NB4 (cell line): ENCODE measurements around the gene CFAP74.
A peak's percentile ranks its signal among the peaks of the same experiment; 100 is the strongest.

Experiments used
- DNase-seq: peaks from one replicate; pipeline ENCODE4 v3.0.0; 2010; ENCODE audit warnings: low read depth
- H3K4me3 ChIP-seq: one replicate; pipeline ENCODE4 v1.5.1; 2011; ENCODE audit warnings: mild to moderate bottlenecking, low read depth, low read length, moderate library complexity
- MYC ChIP-seq: IDR thresholded peaks from 2 replicates; pipeline ENCODE4 v1.6.1; 2011; ENCODE audit warnings: low read depth, low read length
- POLR2A ChIP-seq: IDR thresholded peaks from 2 replicates; pipeline ENCODE4 v1.6.1; 2011; ENCODE audit warnings: mild to moderate bottlenecking; ENCODE audit not compliant: insufficient read length; ENCODE audit errors: extremely low read depth
- TF ChIP-seq, protein P1 (sequence below): IDR thresholded peaks from one replicate; pipeline ENCODE4 v1.5.1; 2012; ENCODE audit warnings: low read depth, low read length
- TF ChIP-seq, protein P2 (sequence below): IDR thresholded peaks from 2 replicates; pipeline ENCODE4 v1.6.1; 2011; ENCODE audit warnings: low read depth, low read length

CFAP74 gene

DNA sequence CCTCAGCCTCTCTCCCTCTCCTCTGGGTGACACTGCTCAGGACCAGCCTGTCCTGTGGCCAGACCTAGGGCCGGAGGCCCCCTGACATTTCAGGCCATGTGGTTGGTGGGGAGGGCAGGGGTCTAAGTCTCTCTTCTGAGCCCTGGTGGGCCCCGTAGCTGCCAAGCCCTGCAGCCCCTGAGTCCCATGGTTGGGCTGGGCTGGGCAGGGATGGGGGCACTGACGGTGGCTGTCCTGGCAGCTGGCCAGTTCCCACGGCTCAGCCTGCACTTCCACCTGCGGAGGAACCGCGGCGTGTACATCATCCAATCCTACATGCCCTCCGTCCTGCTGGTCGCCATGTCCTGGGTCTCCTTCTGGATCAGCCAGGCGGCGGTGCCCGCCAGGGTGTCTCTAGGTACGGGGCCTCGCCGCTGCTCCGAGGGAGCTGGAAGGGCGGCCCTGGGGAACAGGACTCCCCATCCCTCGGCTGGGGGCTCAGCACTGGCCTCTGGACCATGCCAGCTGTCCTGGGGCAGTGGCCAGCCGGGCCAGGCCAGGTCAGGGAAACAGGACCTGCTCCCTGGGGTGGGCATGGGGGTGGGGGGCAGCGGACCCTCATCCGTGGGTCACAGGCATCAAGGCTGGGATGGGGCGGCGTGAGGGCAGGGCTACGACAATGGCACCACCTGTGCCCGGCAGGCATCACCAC lies 25.4 kb upstream of the CFAP74 start:
- no peak overlapping the region for H3K4me3 ChIP-seq
- TF ChIP-seq, protein P1, sequence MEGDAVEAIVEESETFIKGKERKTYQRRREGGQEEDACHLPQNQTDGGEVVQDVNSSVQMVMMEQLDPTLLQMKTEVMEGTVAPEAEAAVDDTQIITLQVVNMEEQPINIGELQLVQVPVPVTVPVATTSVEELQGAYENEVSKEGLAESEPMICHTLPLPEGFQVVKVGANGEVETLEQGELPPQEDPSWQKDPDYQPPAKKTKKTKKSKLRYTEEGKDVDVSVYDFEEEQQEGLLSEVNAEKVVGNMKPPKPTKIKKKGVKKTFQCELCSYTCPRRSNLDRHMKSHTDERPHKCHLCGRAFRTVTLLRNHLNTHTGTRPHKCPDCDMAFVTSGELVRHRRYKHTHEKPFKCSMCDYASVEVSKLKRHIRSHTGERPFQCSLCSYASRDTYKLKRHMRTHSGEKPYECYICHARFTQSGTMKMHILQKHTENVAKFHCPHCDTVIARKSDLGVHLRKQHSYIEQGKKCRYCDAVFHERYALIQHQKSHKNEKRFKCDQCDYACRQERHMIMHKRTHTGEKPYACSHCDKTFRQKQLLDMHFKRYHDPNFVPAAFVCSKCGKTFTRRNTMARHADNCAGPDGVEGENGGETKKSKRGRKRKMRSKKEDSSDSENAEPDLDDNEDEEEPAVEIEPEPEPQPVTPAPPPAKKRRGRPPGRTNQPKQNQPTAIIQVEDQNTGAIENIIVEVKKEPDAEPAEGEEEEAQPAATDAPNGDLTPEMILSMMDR = no peak
- TF ChIP-seq MYC (no peak), POLR2A (no peak)
- TF ChIP-seq, protein P2, sequence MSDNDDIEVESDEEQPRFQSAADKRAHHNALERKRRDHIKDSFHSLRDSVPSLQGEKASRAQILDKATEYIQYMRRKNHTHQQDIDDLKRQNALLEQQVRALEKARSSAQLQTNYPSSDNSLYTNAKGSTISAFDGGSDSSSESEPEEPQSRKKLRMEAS = no peak
- DNase-seq = no peak

DNA sequence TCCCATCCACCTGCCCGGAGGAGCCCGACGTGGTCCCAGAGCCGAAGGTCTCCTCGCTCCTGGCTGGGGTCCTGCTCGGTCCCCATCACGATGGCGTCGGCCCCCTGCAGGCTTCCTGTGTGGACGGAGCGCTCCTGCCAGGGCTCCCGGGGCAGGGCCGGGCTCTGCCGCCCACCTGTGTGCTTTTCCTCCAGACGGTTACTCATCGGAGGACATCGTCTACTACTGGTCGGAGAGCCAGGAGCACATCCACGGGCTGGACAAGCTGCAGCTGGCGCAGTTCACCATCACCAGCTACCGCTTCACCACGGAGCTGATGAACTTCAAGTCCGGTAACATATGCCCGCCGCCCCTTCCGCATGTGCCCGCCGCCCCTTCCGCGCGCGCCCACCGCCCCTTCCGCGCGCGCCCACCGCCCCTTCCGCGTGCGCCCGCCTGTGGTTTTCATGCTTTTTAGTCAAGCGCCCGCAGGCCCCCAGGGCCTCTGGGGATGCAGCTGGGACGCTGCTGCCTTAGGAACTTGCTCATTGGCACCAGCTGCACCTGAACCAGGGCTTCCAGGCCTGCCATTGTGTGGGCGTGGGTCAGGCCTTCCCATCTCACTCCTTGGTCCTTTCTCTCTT lies 24.5 kb upstream of the CFAP74 start:
- peak; percentile 81 for DNase-seq
- TF ChIP-seq, protein P2 = no peak
- TF ChIP-seq POLR2A = no peak
- no peak for TF ChIP-seq MYC
- no peak overlapping the region for H3K4me3 ChIP-seq

DNA sequence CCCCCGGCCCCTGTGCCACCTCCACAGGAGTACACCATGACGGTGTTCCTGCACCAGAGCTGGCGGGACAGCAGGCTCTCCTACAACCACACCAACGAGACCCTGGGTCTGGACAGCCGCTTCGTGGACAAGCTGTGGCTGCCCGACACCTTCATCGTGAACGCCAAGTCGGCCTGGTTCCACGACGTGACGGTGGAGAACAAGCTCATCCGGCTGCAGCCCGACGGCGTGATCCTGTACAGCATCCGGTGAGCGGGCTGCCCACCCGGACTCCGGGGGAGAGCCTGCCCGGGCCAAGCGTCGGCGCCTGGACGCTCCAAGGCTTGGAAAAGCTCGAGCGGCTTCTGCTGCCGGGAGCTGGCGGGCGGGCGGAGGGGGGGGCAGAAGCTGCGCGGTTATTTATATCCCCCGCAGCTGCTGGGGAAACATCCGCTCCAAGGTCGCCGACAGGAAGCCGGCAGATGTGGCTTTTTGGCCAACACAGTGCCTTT lies 21.9 kb upstream of the CFAP74 start:
- TF ChIP-seq MYC = peak; percentile 9; the same call in 1 of the 2 replicates
- TF ChIP-seq POLR2A = no peak
- H3K4me3 ChIP-seq = no peak overlapping the region
- DNase-seq = peak; percentile 85

DNA sequence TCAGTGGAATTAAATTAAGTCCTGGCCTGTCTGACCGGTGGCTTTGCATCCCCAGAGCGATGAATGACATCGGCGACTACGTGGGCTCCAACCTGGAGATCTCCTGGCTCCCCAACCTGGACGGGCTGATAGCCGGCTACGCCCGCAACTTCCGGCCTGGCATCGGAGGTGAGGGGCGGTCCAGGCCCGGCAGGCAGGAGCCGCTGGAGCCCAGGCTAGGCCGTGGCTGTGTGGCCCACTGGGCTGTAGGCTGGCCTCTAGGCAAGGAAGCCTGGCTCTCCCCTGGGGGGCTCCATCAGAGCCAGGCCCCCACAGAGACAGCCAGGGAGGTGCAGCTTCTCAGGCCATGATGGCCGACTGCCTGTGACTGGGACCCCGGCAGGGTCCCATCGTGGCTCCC lies 21.3 kb upstream of the CFAP74 start:
- no peak overlapping the region for H3K4me3 ChIP-seq
- TF ChIP-seq, protein P1 = no peak
- TF ChIP-seq MYC (no peak), POLR2A (no peak)
- TF ChIP-seq, protein P2 = no peak
- no peak for DNase-seq

DNA sequence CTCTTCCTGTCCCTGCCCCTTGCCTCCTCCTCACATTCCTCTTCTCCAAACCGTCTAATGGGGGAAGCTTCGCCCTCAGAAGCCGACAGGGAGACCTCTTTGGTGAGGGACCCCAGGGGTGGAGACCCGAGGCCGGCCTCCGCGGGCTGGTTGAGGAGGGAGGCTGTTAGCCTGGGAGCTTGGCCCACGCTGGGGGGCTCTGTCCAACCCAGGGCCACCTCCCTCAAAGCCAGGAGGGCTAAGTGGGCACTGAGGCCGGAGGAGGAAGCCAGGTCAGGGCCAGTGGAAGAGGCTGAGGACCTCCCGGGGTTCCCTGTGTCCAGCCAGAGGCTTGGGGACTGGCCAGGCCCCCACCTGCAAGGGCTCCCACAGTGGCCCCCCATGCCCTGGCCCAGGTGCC lies 20.9 kb upstream of the CFAP74 start:
- H3K4me3 ChIP-seq = no peak overlapping the region
- TF ChIP-seq, protein P2 = no peak
- TF ChIP-seq MYC (no peak), POLR2A (no peak)
- TF ChIP-seq, protein P1 = no peak
- DNase-seq = no peak

DNA sequence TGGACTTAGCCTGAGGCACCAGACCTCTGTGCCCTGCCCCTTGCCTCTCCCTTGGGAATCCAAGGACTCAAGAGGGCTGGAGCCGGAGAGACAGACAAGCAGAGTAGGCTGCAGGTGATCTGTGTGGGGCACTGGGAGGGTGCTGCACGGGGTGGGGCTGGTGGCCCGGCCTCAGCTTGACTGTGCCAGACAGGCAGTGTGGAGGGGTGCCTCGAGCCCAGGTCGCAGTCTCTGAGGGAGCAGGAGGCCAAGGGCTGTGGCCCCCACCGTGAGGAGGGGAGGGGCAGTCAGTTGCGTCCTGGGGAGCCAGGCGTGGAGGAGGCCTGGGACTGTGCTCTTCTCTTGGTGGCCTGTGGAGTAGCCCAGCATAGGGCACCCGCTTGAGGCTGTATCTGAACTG lies 19.6 kb upstream of the CFAP74 start:
- TF ChIP-seq, protein P1 = no peak
- TF ChIP-seq MYC (no peak), POLR2A (no peak)
- TF ChIP-seq, protein P2 = no peak
- no peak for DNase-seq
- no peak overlapping the region for H3K4me3 ChIP-seq
